Measurements from ENCODE around the gene FRY. TPM values are rescaled to one million over a fixed set of nuclear protein-coding genes. Genes with fewer than 3 reads are reported as not detected.

Gene FRY
- total RNA-seq, 1 experiment from 2014 or later = 5.3 TPM

DNA sequence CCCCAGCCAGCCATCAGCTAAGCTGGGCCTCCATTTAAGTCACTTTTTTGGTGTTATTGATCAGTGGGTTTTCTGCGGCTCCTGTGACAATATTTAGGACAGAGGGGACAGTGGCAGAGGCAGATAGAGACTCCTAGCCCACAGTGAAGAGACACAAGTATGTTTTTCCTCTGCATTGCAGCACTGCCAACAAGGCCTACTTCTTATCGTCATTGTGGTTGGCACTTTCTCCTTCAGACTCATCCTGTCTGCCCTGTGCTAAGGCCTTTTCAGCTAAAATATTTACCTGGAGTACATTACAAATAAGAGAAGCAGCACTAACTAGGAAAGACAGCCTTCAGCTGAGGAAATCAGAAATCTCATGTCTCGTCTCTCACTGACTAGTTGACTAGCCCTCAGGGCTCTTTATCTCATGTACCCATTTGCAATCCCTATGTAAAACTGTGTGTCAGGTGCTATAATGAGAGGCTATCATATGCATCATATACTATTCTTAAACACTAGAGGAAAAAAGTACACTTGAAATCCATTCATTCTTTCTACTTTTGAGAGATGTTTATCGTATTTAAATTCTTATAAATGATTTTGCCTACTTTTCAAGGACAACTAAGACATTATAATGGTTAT lies 221.4 kb downstream of the FRY start:
- no peak for DNase-seq (ENCODE audit: low spot score)
- Mint-ChIP-seq H3K9me3 (no peaks in the 10 kb centered on the region), H3K4me3 (no peak overlapping the region), H3K27ac (no peak overlapping the region), H3K36me3 (no peaks in the 10 kb centered on the region), H3K27me3 (ENCODE audit: low read depth) (no peaks in the 10 kb centered on the region), H3K4me1 (no peaks in the 10 kb centered on the region)
- ChIA-PET CTCF (no interaction called here), POLR2A (no interaction called here)
- no peak for ATAC-seq
- TF ChIP-seq ZNF232 (CRISPR knock-in tag; IDR thresholded peaks at IDR 0.05) (no peak), PREB (CRISPR knock-in tag; IDR thresholded peaks at IDR 0.05; ENCODE audit: borderline replicate concordance) (no peak), GRHL2 (CRISPR knock-in tag; IDR thresholded peaks at IDR 0.05; ENCODE audit: insufficient replicate concordance, severe bottlenecking) (no peak), SP1 (CRISPR knock-in tag; conservative IDR thresholded peaks at IDR 0.05) (no peak), NR2C2 (CRISPR knock-in tag; IDR thresholded peaks at IDR 0.05) (no peak), ZNF138 (CRISPR knock-in tag; conservative IDR thresholded peaks at IDR 0.05) (no peak), SMAD3 (CRISPR knock-in tag; IDR thresholded peaks at IDR 0.05; ENCODE audit: borderline replicate concordance) (no peak), PRRX2 (CRISPR knock-in tag; IDR thresholded peaks at IDR 0.05) (no peak)
- TF ChIP-seq, protein P1, sequence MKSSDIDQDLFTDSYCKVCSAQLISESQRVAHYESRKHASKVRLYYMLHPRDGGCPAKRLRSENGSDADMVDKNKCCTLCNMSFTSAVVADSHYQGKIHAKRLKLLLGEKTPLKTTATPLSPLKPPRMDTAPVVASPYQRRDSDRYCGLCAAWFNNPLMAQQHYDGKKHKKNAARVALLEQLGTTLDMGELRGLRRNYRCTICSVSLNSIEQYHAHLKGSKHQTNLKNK (CRISPR knock-in tag; IDR thresholded peaks at IDR 0.05) = no peak
- TF ChIP-seq, protein P2, sequence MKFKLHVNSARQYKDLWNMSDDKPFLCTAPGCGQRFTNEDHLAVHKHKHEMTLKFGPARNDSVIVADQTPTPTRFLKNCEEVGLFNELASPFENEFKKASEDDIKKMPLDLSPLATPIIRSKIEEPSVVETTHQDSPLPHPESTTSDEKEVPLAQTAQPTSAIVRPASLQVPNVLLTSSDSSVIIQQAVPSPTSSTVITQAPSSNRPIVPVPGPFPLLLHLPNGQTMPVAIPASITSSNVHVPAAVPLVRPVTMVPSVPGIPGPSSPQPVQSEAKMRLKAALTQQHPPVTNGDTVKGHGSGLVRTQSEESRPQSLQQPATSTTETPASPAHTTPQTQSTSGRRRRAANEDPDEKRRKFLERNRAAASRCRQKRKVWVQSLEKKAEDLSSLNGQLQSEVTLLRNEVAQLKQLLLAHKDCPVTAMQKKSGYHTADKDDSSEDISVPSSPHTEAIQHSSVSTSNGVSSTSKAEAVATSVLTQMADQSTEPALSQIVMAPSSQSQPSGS (CRISPR knock-in tag; IDR thresholded peaks at IDR 0.05; ENCODE audit: borderline replicate concordance, low read depth) = no peak

DNA sequence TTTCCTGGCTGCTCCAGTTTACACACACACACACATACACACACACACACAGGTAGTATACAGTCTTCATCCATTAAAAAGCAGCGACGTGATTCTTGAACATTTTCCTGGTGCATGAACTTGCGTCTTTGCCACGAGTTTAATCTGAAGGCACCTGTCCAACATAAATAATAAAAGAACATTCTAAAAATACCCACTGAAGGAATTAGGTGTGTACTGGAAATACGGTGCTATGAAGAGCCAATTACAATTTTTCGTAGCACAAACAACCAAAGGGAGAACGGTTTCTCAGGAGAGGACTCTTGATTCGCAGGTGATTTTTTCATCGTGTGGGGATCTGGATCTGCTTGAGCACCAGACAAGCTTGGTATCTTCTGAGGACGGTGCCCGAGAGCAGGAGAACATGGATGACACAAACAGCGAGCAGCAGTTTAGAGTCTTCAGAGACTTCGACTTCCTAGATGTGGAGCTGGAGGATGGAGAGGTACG lies 222.4 kb downstream of the FRY start:
- CTCF ChIA-PET = interaction anchor here (0.8 to 1.3 kb wide), 2 partner anchors 8 to 14 kb away, joined by 4 to 7 read pairs; no protein-coding TSS in a partner anchor
- no peak overlapping the region for H3K27ac Mint-ChIP-seq
- H3K9me3 Mint-ChIP-seq = no peaks in the 10 kb centered on the region
- H3K4me3 Mint-ChIP-seq = no peak overlapping the region
- POLR2A ChIA-PET = no interaction called here
- H3K4me1 Mint-ChIP-seq = no peaks in the 10 kb centered on the region
- H3K36me3 Mint-ChIP-seq = no peaks in the 10 kb centered on the region
- ATAC-seq = no peak
- no peak for DNase-seq (ENCODE audit: low spot score)
- no peaks in the 10 kb centered on the region for H3K27me3 Mint-ChIP-seq (ENCODE audit: low read depth)
- no peak for TF ChIP-seq NR3C1 (CRISPR knock-in tag; conservative IDR thresholded peaks at IDR 0.05; ENCODE audit: low read depth)
- no peak for TF ChIP-seq TP53 (CRISPR knock-in tag; IDR thresholded peaks at IDR 0.05)
- TF ChIP-seq, protein P3, sequence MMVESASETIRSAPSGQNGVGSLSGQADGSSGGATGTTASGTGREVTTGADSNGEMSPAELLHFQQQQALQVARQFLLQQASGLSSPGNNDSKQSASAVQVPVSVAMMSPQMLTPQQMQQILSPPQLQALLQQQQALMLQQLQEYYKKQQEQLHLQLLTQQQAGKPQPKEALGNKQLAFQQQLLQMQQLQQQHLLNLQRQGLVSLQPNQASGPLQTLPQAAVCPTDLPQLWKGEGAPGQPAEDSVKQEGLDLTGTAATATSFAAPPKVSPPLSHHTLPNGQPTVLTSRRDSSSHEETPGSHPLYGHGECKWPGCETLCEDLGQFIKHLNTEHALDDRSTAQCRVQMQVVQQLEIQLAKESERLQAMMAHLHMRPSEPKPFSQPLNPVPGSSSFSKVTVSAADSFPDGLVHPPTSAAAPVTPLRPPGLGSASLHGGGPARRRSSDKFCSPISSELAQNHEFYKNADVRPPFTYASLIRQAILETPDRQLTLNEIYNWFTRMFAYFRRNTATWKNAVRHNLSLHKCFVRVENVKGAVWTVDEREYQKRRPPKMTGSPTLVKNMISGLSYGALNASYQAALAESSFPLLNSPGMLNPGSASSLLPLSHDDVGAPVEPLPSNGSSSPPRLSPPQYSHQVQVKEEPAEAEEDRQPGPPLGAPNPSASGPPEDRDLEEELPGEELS (CRISPR knock-in tag; IDR thresholded peaks at IDR 0.05) = no peak
- TF ChIP-seq, protein P4, sequence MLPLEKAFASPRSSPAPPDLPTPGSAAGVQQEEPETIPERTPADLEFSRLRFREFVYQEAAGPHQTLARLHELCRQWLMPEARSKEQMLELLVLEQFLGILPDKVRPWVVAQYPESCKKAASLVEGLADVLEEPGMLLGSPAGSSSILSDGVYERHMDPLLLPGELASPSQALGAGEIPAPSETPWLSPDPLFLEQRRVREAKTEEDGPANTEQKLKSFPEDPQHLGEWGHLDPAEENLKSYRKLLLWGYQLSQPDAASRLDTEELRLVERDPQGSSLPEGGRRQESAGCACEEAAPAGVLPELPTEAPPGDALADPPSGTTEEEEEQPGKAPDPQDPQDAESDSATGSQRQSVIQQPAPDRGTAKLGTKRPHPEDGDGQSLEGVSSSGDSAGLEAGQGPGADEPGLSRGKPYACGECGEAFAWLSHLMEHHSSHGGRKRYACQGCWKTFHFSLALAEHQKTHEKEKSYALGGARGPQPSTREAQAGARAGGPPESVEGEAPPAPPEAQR (CRISPR knock-in tag; IDR thresholded peaks at IDR 0.05) = no peak
- TF ChIP-seq, protein P5, sequence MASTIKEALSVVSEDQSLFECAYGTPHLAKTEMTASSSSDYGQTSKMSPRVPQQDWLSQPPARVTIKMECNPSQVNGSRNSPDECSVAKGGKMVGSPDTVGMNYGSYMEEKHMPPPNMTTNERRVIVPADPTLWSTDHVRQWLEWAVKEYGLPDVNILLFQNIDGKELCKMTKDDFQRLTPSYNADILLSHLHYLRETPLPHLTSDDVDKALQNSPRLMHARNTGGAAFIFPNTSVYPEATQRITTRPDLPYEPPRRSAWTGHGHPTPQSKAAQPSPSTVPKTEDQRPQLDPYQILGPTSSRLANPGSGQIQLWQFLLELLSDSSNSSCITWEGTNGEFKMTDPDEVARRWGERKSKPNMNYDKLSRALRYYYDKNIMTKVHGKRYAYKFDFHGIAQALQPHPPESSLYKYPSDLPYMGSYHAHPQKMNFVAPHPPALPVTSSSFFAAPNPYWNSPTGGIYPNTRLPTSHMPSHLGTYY (CRISPR knock-in tag; IDR thresholded peaks at IDR 0.05) = no peak
- TF ChIP-seq TEAD4 (CRISPR knock-in tag; IDR thresholded peaks at IDR 0.05) = no peak
- TF ChIP-seq, protein P6, sequence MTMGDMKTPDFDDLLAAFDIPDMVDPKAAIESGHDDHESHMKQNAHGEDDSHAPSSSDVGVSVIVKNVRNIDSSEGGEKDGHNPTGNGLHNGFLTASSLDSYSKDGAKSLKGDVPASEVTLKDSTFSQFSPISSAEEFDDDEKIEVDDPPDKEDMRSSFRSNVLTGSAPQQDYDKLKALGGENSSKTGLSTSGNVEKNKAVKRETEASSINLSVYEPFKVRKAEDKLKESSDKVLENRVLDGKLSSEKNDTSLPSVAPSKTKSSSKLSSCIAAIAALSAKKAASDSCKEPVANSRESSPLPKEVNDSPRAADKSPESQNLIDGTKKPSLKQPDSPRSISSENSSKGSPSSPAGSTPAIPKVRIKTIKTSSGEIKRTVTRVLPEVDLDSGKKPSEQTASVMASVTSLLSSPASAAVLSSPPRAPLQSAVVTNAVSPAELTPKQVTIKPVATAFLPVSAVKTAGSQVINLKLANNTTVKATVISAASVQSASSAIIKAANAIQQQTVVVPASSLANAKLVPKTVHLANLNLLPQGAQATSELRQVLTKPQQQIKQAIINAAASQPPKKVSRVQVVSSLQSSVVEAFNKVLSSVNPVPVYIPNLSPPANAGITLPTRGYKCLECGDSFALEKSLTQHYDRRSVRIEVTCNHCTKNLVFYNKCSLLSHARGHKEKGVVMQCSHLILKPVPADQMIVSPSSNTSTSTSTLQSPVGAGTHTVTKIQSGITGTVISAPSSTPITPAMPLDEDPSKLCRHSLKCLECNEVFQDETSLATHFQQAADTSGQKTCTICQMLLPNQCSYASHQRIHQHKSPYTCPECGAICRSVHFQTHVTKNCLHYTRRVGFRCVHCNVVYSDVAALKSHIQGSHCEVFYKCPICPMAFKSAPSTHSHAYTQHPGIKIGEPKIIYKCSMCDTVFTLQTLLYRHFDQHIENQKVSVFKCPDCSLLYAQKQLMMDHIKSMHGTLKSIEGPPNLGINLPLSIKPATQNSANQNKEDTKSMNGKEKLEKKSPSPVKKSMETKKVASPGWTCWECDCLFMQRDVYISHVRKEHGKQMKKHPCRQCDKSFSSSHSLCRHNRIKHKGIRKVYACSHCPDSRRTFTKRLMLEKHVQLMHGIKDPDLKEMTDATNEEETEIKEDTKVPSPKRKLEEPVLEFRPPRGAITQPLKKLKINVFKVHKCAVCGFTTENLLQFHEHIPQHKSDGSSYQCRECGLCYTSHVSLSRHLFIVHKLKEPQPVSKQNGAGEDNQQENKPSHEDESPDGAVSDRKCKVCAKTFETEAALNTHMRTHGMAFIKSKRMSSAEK (CRISPR knock-in tag; IDR thresholded peaks at IDR 0.05; ENCODE audit: borderline replicate concordance) = no peak
- no peak for TF ChIP-seq NR1H2 (CRISPR knock-in tag; IDR thresholded peaks at IDR 0.05)
- no peak for TF ChIP-seq ZNF425 (CRISPR knock-in tag; conservative IDR thresholded peaks at IDR 0.05)
- no peak for TF ChIP-seq CBFB (CRISPR knock-in tag; IDR thresholded peaks at IDR 0.05; ENCODE audit: low read depth)
- TF ChIP-seq NFE2L1 (CRISPR knock-in tag; IDR thresholded peaks at IDR 0.05) = no peak

All from WTC11 (cell line).